Left hindlimb (tissue), 1 donor: ENCODE measurements around the gene TPR.

Experiments
- DNase-seq: peaks from one replicate; pipeline ENCODE4 v3.0.0-alpha.2; 2018

TPR gene

GRCh38 chr1:186326009-186326408 is 49.0 kb downstream of the TPR start:
- no peak for DNase-seq

GRCh38 chr1:186325239-186325638 is 49.8 kb downstream of the TPR start:
- no peak for DNase-seq

- DNase-seq, result no peak
These were observed 51.2 kb downstream of the TPR start for GRCh38 chr1:186323865-186324264.

GRCh38 chr1:186315570-186315969 is 59.5 kb downstream of the TPR start:
- DNase-seq, result no peak

- DNase-seq, result no peak
These were observed 63.5 kb downstream of the TPR start for GRCh38 chr1:186311375-186312051.

GRCh38 chr1:186310307-186310706 is 64.7 kb downstream of the TPR start:
- DNase-seq, result no peak

GRCh38 chr1:186308264-186309060 is 66.6 kb downstream of the TPR start:
- DNase-seq, result no peak

GRCh38 chr1:186307445-186307844 is 67.6 kb downstream of the TPR start:
- no peak for DNase-seq

GRCh38 chr1:186306533-186306932 is 68.5 kb downstream of the TPR start:
- no peak for DNase-seq

GRCh38 chr1:186304982-186305949 is 69.8 kb downstream of the TPR start:
- DNase-seq, result no peak

- no peak for DNase-seq
These were observed 71.1 kb downstream of the TPR start for GRCh38 chr1:186303911-186304310.

GRCh38 chr1:186302381-186302920 is 72.6 kb downstream of the TPR start:
- DNase-seq, result no peak

- no peak for DNase-seq
These were observed 73.6 kb downstream of the TPR start for GRCh38 chr1:186301448-186301847.

- DNase-seq, result no peak
These were observed 75.0 kb downstream of the TPR start for GRCh38 chr1:186300056-186300455.

GRCh38 chr1:186299570-186299969 is 75.5 kb downstream of the TPR start:
- DNase-seq, result no peak

- DNase-seq, result no peak
These were observed 76.2 kb downstream of the TPR start for GRCh38 chr1:186298851-186299250.

- DNase-seq, result no peak
These were observed 77.5 kb downstream of the TPR start for GRCh38 chr1:186297439-186298045.

- no peak for DNase-seq
These were observed 79.1 kb downstream of the TPR start, which contains the start of gene PRG4 for GRCh38 chr1:186295980-186296379. Gene PRG4 (plus strand): TSS chr1:186296279.

- no peak for DNase-seq
These were observed 82.2 kb downstream of the TPR start for GRCh38 chr1:186292875-186293274.

GRCh38 chr1:186291271-186291670 is 83.8 kb downstream of the TPR start:
- DNase-seq, result no peak

GRCh38 chr1:186289943-186290545 is 85.0 kb downstream of the TPR start:
- DNase-seq, result no peak
